Astrocyte (in vitro differentiated cells and primary cell): ENCODE results near the gene TNRC6C. TPM values are rescaled to one million over a fixed set of nuclear protein-coding genes. Genes with fewer than 3 reads are reported as not detected.

ENCODE experiments used
- DNase-seq: peaks from one replicate; pipeline ENCODE4 v3.0.0-alpha.2; 2010; ENCODE audit warnings: low read depth
- FAIRE-seq: peaks from 2 replicates; lab custom pipeline; 2011; peaks lifted over from hg19 to GRCh38; lab: Jason Lieb, UNC
- H2AFZ ChIP-seq: 2 replicates; pipeline ENCODE4 v1.6.0; 2012; ENCODE audit warnings: low read depth, low read length, inconsistent platforms
- H3K27ac ChIP-seq: 2 replicates; pipeline ENCODE4 v1.5.1; 2011; ENCODE audit warnings: low read depth, low read length, inconsistent platforms
- H3K27me3 ChIP-seq: 2 replicates; pipeline ENCODE4 v1.6.0; 2011; ENCODE audit warnings: low read length, inconsistent platforms; ENCODE audit not compliant: insufficient read depth
- H3K36me3 ChIP-seq: 2 replicates; pipeline ENCODE4 v1.5.1; 2011; ENCODE audit warnings: low read length, inconsistent platforms; ENCODE audit not compliant: insufficient read depth
- H3K4me1 ChIP-seq: 2 replicates; pipeline ENCODE4 v1.5.1; 2011; ENCODE audit warnings: low read length, inconsistent platforms; ENCODE audit not compliant: insufficient read depth
- H3K4me2 ChIP-seq: 2 replicates; pipeline ENCODE4 v1.6.0; 2012; ENCODE audit warnings: low read length, inconsistent platforms
- H3K4me3 ChIP-seq: 2 replicates; pipeline ENCODE4 v1.5.1; 2011; ENCODE audit warnings: low read depth, mild to moderate bottlenecking, low read length, inconsistent platforms; ENCODE audit not compliant: insufficient read depth
- H3K79me2 ChIP-seq: 2 replicates; pipeline ENCODE4 v1.6.0; 2012; ENCODE audit warnings: mild to moderate bottlenecking, low read length, inconsistent platforms; ENCODE audit not compliant: insufficient read depth
- H3K9ac ChIP-seq: 2 replicates; pipeline ENCODE4 v1.6.0; 2012; ENCODE audit warnings: mild to moderate bottlenecking, low read length, inconsistent platforms
- H3K9me3 ChIP-seq: 2 replicates; pipeline ENCODE4 v1.5.1; 2012; ENCODE audit warnings: low read depth, mild to moderate bottlenecking, low read length, inconsistent platforms; ENCODE audit not compliant: insufficient read depth
- H4K20me1 ChIP-seq: 2 replicates; pipeline ENCODE4 v1.6.0; 2012; ENCODE audit warnings: low read length, inconsistent platforms; ENCODE audit not compliant: insufficient read depth
- H3K27ac Mint-ChIP-seq: one replicate; pipeline ENCODE4 v1.8.0; 2021; ENCODE audit warnings: mild to moderate bottlenecking, mixed read lengths; ENCODE audit not compliant: unreplicated experiment
- H3K27me3 Mint-ChIP-seq: one replicate; pipeline ENCODE4 v1.8.0; 2021; ENCODE audit warnings: low read depth, mixed read lengths; ENCODE audit not compliant: unreplicated experiment
- H3K36me3 Mint-ChIP-seq: one replicate; pipeline ENCODE4 v1.8.0; 2021; ENCODE audit warnings: low read depth, mixed read lengths; ENCODE audit not compliant: unreplicated experiment
- H3K4me1 Mint-ChIP-seq: one replicate; pipeline ENCODE4 v1.8.0; 2021; ENCODE audit warnings: low read depth, mixed read lengths; ENCODE audit not compliant: unreplicated experiment
- H3K4me3 Mint-ChIP-seq: one replicate; pipeline ENCODE4 v1.8.0; 2021; ENCODE audit warnings: mild to moderate bottlenecking, moderate library complexity, mixed read lengths; ENCODE audit not compliant: unreplicated experiment
- H3K9me3 Mint-ChIP-seq: one replicate; pipeline ENCODE4 v1.8.0; 2021; ENCODE audit warnings: mild to moderate bottlenecking, mixed read lengths; ENCODE audit not compliant: unreplicated experiment
- EZH2 ChIP-seq: IDR thresholded peaks from 2 replicates; pipeline ENCODE4 v1.6.1; 2012; ENCODE audit warnings: mild to moderate bottlenecking, low read length, inconsistent platforms; ENCODE audit not compliant: insufficient read depth
- total RNA-seq: library from RNA; stranded (reverse); gene quantifications from 2 replicates; pipeline ENCODE4 v1.2.1, GENCODE V29; 2021
- TF ChIP-seq, protein P1 (sequence below): IDR thresholded peaks from 2 replicates; pipeline ENCODE4 v1.5.1; 2011; ENCODE audit warnings: low read depth, mild to moderate bottlenecking, inconsistent platforms, low read length, moderate library complexity; ENCODE audit not compliant: insufficient read depth

Gene TNRC6C
- total RNA-seq, 1 donor from 2014 or later = 7.3 TPM

DNA sequence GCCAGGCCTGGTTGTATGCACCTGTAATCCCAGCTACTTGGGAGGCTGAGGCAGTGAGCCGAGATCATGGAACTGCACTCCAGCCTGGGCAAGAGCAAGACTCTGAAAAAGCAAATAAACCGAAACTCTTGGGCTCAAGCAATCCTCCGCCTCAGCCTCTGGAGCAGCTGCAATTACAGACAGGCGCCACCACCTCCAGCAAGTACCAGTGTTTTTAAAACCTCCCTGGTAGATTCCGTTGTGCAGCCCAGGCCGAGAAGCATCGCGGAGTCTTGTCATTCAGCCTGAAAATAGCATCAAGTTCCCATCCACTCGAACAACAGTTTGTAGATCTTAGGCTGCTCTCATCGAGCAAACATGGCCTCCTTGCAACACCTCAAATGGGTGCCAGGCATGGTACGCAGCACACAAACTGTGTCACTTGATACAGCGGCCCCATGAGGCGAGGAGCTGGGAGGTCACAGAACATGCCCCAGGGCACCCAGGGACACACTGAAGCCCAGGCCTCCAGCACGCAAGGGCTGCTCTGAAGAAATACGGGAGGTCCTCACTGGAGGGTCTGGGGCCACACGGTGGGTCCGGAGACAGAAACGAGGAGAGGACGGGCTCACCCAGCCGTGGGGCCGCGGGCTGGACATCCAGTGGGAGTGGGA is 152.0 kb downstream of the TNRC6C start:
- no peaks in the 10 kb centered on the region for H3K4me1 ChIP-seq
- no peak for DNase-seq
- Mint-ChIP-seq H3K4me1 (no peaks in the 10 kb centered on the region), H3K27ac (no peak overlapping the region), H3K9me3 (no peaks in the 10 kb centered on the region), H3K27me3 (peaks cover 2% of the 10 kb centered on the region), H3K4me3 (no peak overlapping the region), H3K36me3 (peaks cover 8% of the 10 kb centered on the region)
- H3K27ac ChIP-seq = no peak overlapping the region
- no peaks in the 10 kb centered on the region for H3K79me2 ChIP-seq
- no peaks in the 10 kb centered on the region for H4K20me1 ChIP-seq
- no peak overlapping the region for H3K4me2 ChIP-seq
- FAIRE-seq = no peak
- no peak overlapping the region for H3K4me3 ChIP-seq
- H3K27me3 ChIP-seq = peaks cover 5% of the 10 kb centered on the region
- H3K9me3 ChIP-seq = no peaks in the 10 kb centered on the region
- no peak overlapping the region for H2AFZ ChIP-seq
- TF ChIP-seq, protein P1, sequence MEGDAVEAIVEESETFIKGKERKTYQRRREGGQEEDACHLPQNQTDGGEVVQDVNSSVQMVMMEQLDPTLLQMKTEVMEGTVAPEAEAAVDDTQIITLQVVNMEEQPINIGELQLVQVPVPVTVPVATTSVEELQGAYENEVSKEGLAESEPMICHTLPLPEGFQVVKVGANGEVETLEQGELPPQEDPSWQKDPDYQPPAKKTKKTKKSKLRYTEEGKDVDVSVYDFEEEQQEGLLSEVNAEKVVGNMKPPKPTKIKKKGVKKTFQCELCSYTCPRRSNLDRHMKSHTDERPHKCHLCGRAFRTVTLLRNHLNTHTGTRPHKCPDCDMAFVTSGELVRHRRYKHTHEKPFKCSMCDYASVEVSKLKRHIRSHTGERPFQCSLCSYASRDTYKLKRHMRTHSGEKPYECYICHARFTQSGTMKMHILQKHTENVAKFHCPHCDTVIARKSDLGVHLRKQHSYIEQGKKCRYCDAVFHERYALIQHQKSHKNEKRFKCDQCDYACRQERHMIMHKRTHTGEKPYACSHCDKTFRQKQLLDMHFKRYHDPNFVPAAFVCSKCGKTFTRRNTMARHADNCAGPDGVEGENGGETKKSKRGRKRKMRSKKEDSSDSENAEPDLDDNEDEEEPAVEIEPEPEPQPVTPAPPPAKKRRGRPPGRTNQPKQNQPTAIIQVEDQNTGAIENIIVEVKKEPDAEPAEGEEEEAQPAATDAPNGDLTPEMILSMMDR = no peak
- TF ChIP-seq EZH2 = no peak
- no peaks in the 10 kb centered on the region for H3K36me3 ChIP-seq
- H3K9ac ChIP-seq = no peak overlapping the region

DNA sequence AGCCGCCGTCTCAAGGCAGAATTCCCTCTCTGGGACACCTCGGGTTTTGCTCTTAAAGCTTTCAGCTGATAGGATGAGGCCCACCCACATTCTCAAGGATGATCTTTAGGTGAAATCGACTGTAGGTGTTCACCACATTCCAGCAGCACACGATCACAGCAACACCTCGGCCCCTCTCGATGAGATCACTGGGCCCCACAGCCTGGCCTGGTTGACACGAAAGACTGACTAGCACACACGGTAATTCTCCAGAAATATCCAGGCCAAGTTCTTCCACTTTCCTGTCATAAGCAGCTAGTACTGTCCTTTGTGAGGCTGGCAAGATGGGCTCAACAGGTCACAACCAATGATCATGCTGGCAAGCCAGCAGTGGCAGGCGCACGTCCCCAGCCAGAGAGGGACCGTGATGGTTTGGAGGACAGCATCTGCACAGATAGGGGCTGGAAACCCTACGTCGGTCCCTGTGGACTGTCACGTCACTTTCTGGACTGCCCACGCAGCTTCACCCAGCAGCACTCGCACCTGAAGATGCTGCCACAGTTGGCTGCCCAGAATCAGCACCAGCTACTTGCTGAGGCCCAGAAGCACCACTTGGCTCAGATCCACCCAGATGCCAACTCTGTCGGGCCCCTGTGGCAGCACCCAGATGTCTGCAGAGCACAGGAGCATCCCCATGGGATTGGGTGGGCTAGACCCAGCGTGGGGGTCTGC is 152.7 kb downstream of the TNRC6C start:
- Histone ChIP-seq H3K9me3 (no peaks in the 10 kb centered on the region), H3K9ac (no peak overlapping the region), H3K79me2 (no peaks in the 10 kb centered on the region), H3K4me1 (no peaks in the 10 kb centered on the region), H3K27me3 (peaks cover 5% of the 10 kb centered on the region), H3K4me2 (no peak overlapping the region), H3K36me3 (no peaks in the 10 kb centered on the region), H4K20me1 (no peaks in the 10 kb centered on the region), H3K27ac (no peak overlapping the region), H2AFZ (no peak overlapping the region), H3K4me3 (no peak overlapping the region)
- Mint-ChIP-seq H3K36me3 (peaks cover 8% of the 10 kb centered on the region), H3K27me3 (peaks cover 2% of the 10 kb centered on the region), H3K9me3 (no peaks in the 10 kb centered on the region), H3K4me1 (no peaks in the 10 kb centered on the region), H3K27ac (no peak overlapping the region), H3K4me3 (no peak overlapping the region)
- TF ChIP-seq EZH2 = no peak
- TF ChIP-seq, protein P1 = no peak
- DNase-seq = no peak
- no peak for FAIRE-seq
